Endothelial cell (in vitro differentiated cells): ENCODE results near the gene CIDEC. TPM values are rescaled to one million over a fixed set of nuclear protein-coding genes. Genes with fewer than 3 reads are reported as not detected.
"Not testable (repeated sequence)": the region's sequence is repeated elsewhere in the genome, so short reads cannot be mapped to it uniquely, and the experiment has no call there.

Experiments
- DNase-seq: peaks from one replicate; pipeline ENCODE4 v3.0.0; 2021; ENCODE audit warnings: low spot score
- H3K27ac Mint-ChIP-seq: one replicate; pipeline ENCODE4 v1.8.0; 2021; ENCODE audit warnings: mixed read lengths, inconsistent platforms; ENCODE audit not compliant: unreplicated experiment
- H3K27me3 Mint-ChIP-seq: one replicate; pipeline ENCODE4 v1.8.0; 2021; ENCODE audit warnings: mild to moderate bottlenecking, moderate library complexity, mixed read lengths, inconsistent platforms; ENCODE audit not compliant: unreplicated experiment
- H3K36me3 Mint-ChIP-seq: one replicate; pipeline ENCODE4 v1.8.0; 2021; ENCODE audit warnings: mild to moderate bottlenecking, low read depth, mixed read lengths, inconsistent platforms; ENCODE audit not compliant: unreplicated experiment
- H3K4me1 Mint-ChIP-seq: one replicate; pipeline ENCODE4 v1.8.0; 2021; ENCODE audit warnings: mild to moderate bottlenecking, mixed read lengths, inconsistent platforms; ENCODE audit not compliant: unreplicated experiment
- H3K4me3 Mint-ChIP-seq: one replicate; pipeline ENCODE4 v1.8.0; 2021; ENCODE audit warnings: mild to moderate bottlenecking, mixed read lengths, inconsistent platforms; ENCODE audit not compliant: unreplicated experiment
- H3K9me3 Mint-ChIP-seq: one replicate; pipeline ENCODE4 v1.8.0; 2021; ENCODE audit warnings: mixed read lengths, inconsistent platforms; ENCODE audit not compliant: unreplicated experiment
- total RNA-seq: library from RNA; stranded (reverse); fragmentation: NEBNext Ultra II Directional; extraction: Animal tissue kit (Norgen Biotek cat#: 25700); gene quantifications from one replicate; pipeline ENCODE4 v1.2.1, GENCODE V29; 2021; ENCODE audit not compliant: unreplicated experiment
- TF ChIP-seq, protein P1 (sequence below): fragments of 200-600 bp; sonication (generic); IDR thresholded peaks from one replicate; pipeline ENCODE4 v1.5.0; 2021; ENCODE audit warnings: antibody characterized with exemption; ENCODE audit not compliant: unreplicated experiment

CIDEC gene
- total RNA-seq, 1 donor from 2014 or later, result not detected

DNA sequence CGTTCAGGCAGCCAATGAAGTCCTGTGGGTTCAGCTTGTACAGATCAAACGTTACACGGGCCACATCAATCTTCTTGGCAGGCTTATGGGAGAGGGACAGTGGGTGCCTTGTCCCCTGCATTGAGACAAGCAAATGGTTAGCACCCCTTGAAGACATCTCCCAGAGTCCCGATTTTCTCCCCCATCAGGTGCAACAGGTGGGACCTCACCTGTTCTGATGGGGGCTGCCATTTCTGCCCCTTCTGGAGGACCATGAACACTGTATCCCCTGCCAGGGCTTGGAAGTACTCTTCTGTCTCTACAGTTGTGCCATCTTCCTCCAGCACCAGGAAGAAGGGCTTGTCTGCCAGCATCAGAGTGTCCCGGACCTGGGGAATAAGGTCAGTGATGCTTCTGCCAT, 10.1 kb downstream of the CIDEC start:
- TF ChIP-seq, protein P1, sequence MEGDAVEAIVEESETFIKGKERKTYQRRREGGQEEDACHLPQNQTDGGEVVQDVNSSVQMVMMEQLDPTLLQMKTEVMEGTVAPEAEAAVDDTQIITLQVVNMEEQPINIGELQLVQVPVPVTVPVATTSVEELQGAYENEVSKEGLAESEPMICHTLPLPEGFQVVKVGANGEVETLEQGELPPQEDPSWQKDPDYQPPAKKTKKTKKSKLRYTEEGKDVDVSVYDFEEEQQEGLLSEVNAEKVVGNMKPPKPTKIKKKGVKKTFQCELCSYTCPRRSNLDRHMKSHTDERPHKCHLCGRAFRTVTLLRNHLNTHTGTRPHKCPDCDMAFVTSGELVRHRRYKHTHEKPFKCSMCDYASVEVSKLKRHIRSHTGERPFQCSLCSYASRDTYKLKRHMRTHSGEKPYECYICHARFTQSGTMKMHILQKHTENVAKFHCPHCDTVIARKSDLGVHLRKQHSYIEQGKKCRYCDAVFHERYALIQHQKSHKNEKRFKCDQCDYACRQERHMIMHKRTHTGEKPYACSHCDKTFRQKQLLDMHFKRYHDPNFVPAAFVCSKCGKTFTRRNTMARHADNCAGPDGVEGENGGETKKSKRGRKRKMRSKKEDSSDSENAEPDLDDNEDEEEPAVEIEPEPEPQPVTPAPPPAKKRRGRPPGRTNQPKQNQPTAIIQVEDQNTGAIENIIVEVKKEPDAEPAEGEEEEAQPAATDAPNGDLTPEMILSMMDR, result no peak
- H3K27ac Mint-ChIP-seq, result no peak overlapping the region
- H3K4me1 Mint-ChIP-seq, result no peaks in the 10 kb centered on the region
- no peak for DNase-seq
- no peaks in the 10 kb centered on the region for H3K36me3 Mint-ChIP-seq
- H3K4me3 Mint-ChIP-seq, result no peak overlapping the region
- peaks cover 4% of the 10 kb centered on the region for H3K27me3 Mint-ChIP-seq
- no peaks in the 10 kb centered on the region for H3K9me3 Mint-ChIP-seq

DNA sequence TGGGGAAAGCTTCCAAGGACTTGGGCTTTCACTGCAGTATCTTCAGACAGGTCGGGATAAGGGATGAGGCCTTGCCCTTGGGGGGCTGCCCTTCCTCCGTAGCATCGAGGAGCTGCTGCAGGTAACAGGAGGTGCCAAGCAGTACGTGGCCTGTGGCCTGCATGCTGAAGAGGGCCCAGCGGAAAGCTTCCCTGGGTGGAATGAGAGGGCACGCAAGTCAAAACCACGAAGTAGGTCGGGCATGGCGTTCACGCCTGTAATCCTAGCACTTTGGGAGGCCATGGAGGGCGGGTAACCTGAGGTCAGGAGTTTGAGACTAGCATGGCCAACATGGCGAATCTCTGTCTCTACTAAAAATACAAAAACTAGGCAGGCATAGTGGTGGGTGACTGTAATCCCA, 12.9 kb downstream of the CIDEC start:
- H3K27me3 Mint-ChIP-seq, result peaks cover 4% of the 10 kb centered on the region
- H3K4me3 Mint-ChIP-seq, result no peak overlapping the region
- no peak overlapping the region for H3K27ac Mint-ChIP-seq
- no peaks in the 10 kb centered on the region for H3K4me1 Mint-ChIP-seq
- no peaks in the 10 kb centered on the region for H3K36me3 Mint-ChIP-seq
- TF ChIP-seq, protein P1, result no peak
- DNase-seq, result no peak
- no peaks in the 10 kb centered on the region for H3K9me3 Mint-ChIP-seq

DNA sequence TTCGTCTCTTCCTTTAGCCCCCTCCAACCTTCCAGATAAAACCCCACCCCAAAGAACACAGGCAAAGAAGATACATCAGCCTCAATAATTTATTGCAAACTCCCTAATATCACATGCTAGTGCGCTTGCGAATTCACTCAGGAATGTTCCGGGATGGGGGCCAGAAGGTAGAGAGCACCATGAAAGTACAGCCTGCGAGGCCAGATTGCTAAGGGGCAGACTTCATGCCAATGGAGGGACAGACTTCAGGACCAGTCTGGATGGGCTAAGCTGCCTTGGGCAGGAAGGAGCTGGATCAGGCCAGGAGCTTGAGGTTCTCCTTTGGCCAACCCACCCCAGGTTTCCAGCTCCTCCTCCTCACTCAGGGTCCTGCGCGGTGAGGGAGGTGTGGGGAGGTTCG, 13.4 kb downstream of the CIDEC start:
- H3K9me3 Mint-ChIP-seq, result no peaks in the 10 kb centered on the region
- TF ChIP-seq, protein P1, result no peak
- no peak overlapping the region for H3K4me3 Mint-ChIP-seq
- peaks cover 6% of the 10 kb centered on the region for H3K27me3 Mint-ChIP-seq
- H3K4me1 Mint-ChIP-seq, result no peaks in the 10 kb centered on the region
- no peak for DNase-seq
- H3K36me3 Mint-ChIP-seq, result no peaks in the 10 kb centered on the region
- H3K27ac Mint-ChIP-seq, result no peak overlapping the region

DNA sequence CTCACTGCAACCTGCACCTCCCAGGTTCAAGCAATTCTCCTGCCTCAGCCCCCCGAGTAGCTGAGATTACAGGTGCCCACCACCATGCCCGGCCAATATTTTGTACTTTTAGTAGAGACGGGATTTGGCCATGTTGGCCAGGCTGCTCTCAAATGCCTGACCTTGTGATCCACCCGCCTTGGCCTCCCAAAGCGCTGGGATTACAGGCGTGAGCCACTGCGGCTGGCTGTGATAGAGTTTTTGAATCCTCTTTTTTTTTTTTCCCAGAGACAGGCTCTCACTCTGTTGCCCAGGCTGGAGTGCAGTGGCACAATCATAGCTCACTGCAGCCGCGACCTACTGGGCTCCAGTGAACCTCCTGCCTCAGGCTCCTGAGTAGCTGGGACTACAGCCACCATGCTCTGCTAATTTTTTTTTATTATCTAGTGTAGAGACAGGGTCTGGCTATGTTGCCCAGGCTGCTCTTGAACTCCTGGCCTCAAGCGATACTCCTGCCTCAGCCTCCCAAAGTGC, 14.9 kb downstream of the CIDEC start:
- not testable (repeated sequence) for H3K9me3 Mint-ChIP-seq, H3K27me3 Mint-ChIP-seq, H3K36me3 Mint-ChIP-seq, DNase-seq, H3K27ac Mint-ChIP-seq, H3K4me1 Mint-ChIP-seq, H3K4me3 Mint-ChIP-seq

DNA sequence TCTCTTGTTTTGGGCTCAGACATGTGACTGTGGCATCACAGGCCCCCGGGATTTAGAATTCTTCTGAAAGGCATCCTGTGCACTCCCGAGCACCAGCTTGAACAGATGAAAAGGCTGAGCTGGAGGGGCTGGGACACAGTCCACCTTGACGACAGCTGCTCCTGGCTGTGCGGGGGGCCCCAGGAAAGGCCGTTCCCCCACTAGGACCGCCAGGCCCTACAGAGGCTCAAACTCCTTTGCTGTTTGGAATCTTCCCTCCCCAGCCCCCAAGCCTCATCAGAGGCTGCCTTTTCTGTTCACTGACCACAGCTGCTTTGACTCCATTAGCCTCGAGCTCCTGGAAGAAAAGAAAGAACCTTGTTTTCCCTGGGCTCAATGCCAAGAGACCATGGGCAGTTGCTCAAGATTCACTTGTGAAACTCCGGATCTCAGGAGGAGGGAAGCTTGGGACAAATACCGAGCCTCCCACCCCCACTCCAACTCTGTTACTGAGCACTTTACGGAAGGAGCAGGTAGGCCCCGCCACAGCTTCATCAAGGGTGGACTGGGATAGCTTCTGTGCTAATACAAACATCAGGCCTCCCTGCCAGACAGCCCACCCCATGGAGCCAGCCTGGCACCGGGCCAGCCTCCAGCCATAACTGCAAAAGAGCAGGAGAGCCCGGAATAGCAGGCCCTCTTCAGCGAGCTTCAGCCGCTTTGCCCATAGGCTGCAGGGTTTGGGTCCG, 15.7 kb downstream of the CIDEC start:
- Mint-ChIP-seq H3K27ac (no peak overlapping the region), H3K36me3 (no peaks in the 10 kb centered on the region), H3K9me3 (no peaks in the 10 kb centered on the region), H3K4me1 (no peaks in the 10 kb centered on the region), H3K27me3 (peaks cover 6% of the 10 kb centered on the region), H3K4me3 (no peak overlapping the region)
- TF ChIP-seq, protein P1, result no peak
- DNase-seq, result no peak
